CD4-positive, CD25-positive, alpha-beta regulatory T cell (primary cell): ENCODE results near the gene RFESD. TPM values are rescaled to one million over a fixed set of nuclear protein-coding genes. Genes with fewer than 3 reads are reported as not detected.
A peak's percentile ranks its signal among the peaks of the same experiment; 100 is the strongest.

Experiments used
- ATAC-seq, 2 donors: fragments of 150-1000 bp; cut with Tn5 transposase; one replicate each; pipeline ENCODE4 v1.10.0; 2021; ENCODE audit warnings: low read depth in 2 of 2, moderate number of reproducible peaks in 2 of 2, moderate library complexity in 1 of 2
- DNase-seq, 3 donors: peaks; one replicate each; pipeline versions ENCODE4 v3.0.0 to v3.0.0-alpha.2; 2012 to 2022; ENCODE audit warnings: mixed read lengths in 1 of 3
- H3K27ac ChIP-seq: one replicate; pipeline ENCODE4 v1.7.0; 2013; ENCODE audit warnings: mild to moderate bottlenecking, low read length; ENCODE audit not compliant: insufficient read depth, poor library complexity, severe bottlenecking
- H3K27me3 ChIP-seq: one replicate; pipeline ENCODE4 v1.7.0; 2013; ENCODE audit warnings: low read length; ENCODE audit not compliant: control insufficient read depth, insufficient read depth
- H3K36me3 ChIP-seq: one replicate; pipeline ENCODE4 v1.7.0; 2013; ENCODE audit warnings: mild to moderate bottlenecking, low read length, moderate library complexity; ENCODE audit not compliant: control insufficient read depth, insufficient read depth
- H3K4me1 ChIP-seq: 2 replicates; pipeline ENCODE4 v1.7.0; 2013; ENCODE audit warnings: mild to moderate bottlenecking, low read length; ENCODE audit not compliant: insufficient read depth, control insufficient read depth, poor library complexity, severe bottlenecking
- H3K4me3 ChIP-seq: one replicate; pipeline ENCODE4 v1.7.0; 2013; ENCODE audit warnings: low read depth, mild to moderate bottlenecking, low read length, moderate library complexity
- H3K9me3 ChIP-seq, 2 experiments: 1 replicate in 1 of 2; 2 replicates in 1 of 2; pipeline ENCODE4 v1.7.0; 2013; ENCODE audit warnings: low read length in 2 of 2, mild to moderate bottlenecking in 1 of 2, moderate library complexity in 1 of 2; ENCODE audit not compliant: control insufficient read depth in 2 of 2
- H3K27ac Mint-ChIP-seq, 3 donors: one replicate each; pipeline ENCODE4 v1.8.0; 2020 to 2022; ENCODE audit warnings: mild to moderate bottlenecking in 3 of 3, mixed read lengths in 3 of 3, moderate library complexity in 2 of 3
- H3K27me3 Mint-ChIP-seq: one replicate; pipeline ENCODE4 v1.8.0; 2022; ENCODE audit warnings: mild to moderate bottlenecking, mixed read lengths
- H3K36me3 Mint-ChIP-seq: one replicate; pipeline ENCODE4 v1.8.0; 2020; ENCODE audit warnings: mixed read lengths
- H3K4me1 Mint-ChIP-seq, 4 donors: one replicate each; pipeline ENCODE4 v1.8.0; 2020 to 2022; ENCODE audit warnings: mixed read lengths in 4 of 4, mild to moderate bottlenecking in 1 of 4
- H3K4me3 Mint-ChIP-seq, 4 donors: one replicate each; pipeline ENCODE4 v1.8.0; 2020 to 2022; ENCODE audit warnings: mild to moderate bottlenecking in 4 of 4, mixed read lengths in 4 of 4, moderate library complexity in 3 of 4
- H3K9me3 Mint-ChIP-seq, 7 donors: one replicate each; pipeline ENCODE4 v1.8.0; 2020 to 2022; ENCODE audit warnings: mixed read lengths in 7 of 7, mild to moderate bottlenecking in 3 of 7, moderate library complexity in 2 of 7
- polyA plus RNA-seq, 4 donors: library from polyadenylated mRNA; unstranded; fragments of 300-500 nt; fragmentation: Illumina TruSeq; gene quantifications; one replicate each; pipeline ENCODE4 v1.2.3, GENCODE V29; 2021
- total RNA-seq: library from RNA; stranded (reverse); gene quantifications from one replicate; pipeline ENCODE4 v1.2.3, GENCODE V29; 2022

RFESD gene
- total and polyA plus RNA-seq, 5 donors from 2014 or later, result 2.2 to 12.1 (median 10.0) TPM

DNA sequence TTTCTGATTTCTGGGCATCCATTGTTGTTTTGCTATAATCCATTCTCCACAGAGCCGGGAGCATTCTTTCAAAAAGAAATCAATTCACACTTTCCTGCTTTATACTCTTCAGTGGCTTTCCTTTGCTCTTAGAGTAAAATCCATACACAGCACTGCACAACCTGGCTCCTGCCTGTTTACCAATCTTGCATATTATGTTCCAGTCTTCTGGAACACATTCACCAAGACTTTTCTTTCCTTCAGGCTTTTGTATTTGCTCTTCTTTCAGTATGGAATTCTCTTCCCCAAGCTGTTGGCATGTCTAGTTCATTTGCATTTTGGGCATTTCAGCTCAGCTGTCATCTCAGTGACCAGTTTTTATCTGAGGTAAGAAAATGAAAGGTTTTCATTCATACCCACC, 6.3 kb downstream of the RFESD start:
- Mint-ChIP-seq H3K4me1 (peaks cover 0 to 12% (median 8%) of the 10 kb centered on the region in 4 donors), H3K36me3 (peaks cover 25% of the 10 kb centered on the region), H3K4me3 (no peak overlapping the region), H3K27ac (no peak overlapping the region), H3K9me3 (no peaks in the 10 kb centered on the region), H3K27me3 (no peaks in the 10 kb centered on the region)
- H3K9me3 ChIP-seq, result no peaks in the 10 kb centered on the region
- H3K27me3 ChIP-seq, result no peaks in the 10 kb centered on the region
- H3K27ac ChIP-seq, result no peak overlapping the region
- H3K4me3 ChIP-seq, result no peak overlapping the region
- no peak for ATAC-seq
- H3K4me1 ChIP-seq, result no peaks in the 10 kb centered on the region
- H3K36me3 ChIP-seq, result peaks cover 3% of the 10 kb centered on the region
- no peak for DNase-seq

DNA sequence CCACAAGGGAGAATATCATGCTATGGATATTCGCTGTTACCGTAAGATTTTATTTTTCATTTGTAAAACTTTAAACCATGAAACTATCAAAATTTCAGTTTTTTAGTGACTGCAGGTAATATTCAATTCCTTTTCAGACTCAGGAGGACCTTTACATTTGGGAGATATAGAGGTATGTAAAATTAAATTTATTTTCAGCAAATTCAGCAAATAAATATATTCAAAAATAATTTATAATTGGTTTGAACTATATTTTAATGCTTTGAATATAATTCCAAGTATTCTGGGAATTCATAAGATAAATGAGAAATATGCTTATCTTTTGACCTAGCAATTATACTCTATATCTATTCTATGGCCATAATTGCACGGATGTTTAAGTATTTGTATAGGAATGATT, 7.6 kb downstream of the RFESD start:
- H3K36me3 Mint-ChIP-seq, result peaks cover 30% of the 10 kb centered on the region
- no peak overlapping the region for H3K27ac Mint-ChIP-seq
- no peaks in the 10 kb centered on the region for H3K9me3 ChIP-seq
- ATAC-seq (no peak), DNase-seq (no peak)
- H3K4me1 Mint-ChIP-seq, result peaks cover 0 to 8% (median 4%) of the 10 kb centered on the region in 4 donors
- H3K4me3 ChIP-seq, result no peak overlapping the region
- H3K27ac ChIP-seq, result no peak overlapping the region
- H3K27me3 Mint-ChIP-seq, result no peaks in the 10 kb centered on the region
- no peak overlapping the region for H3K4me3 Mint-ChIP-seq
- H3K36me3 ChIP-seq, result peaks cover 3% of the 10 kb centered on the region
- no peaks in the 10 kb centered on the region for H3K4me1 ChIP-seq
- no peaks in the 10 kb centered on the region for H3K27me3 ChIP-seq
- H3K9me3 Mint-ChIP-seq, result no peaks in the 10 kb centered on the region

DNA sequence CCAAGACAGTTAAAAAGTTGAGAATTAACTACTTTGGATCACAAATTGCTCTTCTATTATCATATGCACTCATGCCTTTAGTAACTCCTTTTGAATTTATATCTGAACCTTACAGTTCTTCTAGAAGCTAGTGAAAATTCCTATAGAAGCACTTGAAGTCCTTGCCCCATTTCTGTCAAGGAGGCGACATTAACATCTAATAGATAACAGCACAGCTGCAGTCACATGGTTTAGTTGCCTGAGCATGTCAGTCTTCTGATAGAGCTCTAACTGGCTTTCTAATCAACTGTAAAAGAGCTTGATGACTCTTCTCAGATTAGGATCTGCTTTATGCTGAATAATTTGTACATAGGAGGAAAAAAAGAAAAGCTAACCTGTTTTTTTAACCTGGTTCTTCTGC, 9.0 kb downstream of the RFESD start:
- Histone ChIP-seq H3K27me3 (no peaks in the 10 kb centered on the region), H3K27ac (no peak overlapping the region), H3K36me3 (peaks cover 3% of the 10 kb centered on the region), H3K4me3 (no peak overlapping the region), H3K9me3 (no peaks in the 10 kb centered on the region), H3K4me1 (no peaks in the 10 kb centered on the region)
- Mint-ChIP-seq H3K4me1 (no peaks in the 10 kb centered on the region), H3K27ac (no peak overlapping the region), H3K4me3 (no peak overlapping the region), H3K27me3 (no peaks in the 10 kb centered on the region), H3K36me3 (peaks cover 31% of the 10 kb centered on the region), H3K9me3 (no peaks in the 10 kb centered on the region)
- DNase-seq, result no peak
- ATAC-seq, result no peak

DNA sequence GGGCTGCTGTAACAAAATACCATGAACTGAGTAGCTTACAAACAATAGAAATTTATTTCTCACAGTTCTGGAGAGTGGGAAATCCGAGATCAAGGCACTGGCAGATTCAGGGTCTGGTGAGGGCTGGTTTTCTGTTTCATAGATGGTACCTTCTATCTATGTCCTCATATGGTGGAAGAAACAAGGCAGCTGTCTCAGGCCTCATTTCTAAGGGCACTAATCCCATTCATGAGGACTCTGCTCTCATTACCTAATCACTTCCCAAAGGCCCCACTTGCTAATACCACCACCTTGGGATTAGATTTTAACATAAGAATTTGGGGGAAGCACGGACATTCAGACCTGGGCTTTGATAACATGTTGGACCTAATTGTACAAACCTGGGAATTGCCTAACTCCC, 13.5 kb downstream of the RFESD start:
- Histone ChIP-seq H3K36me3 (no peaks in the 10 kb centered on the region), H3K9me3 (no peaks in the 10 kb centered on the region), H3K4me1 (peaks cover 3% of the 10 kb centered on the region), H3K27ac (no peak overlapping the region), H3K27me3 (no peaks in the 10 kb centered on the region), H3K4me3 (no peak overlapping the region)
- DNase-seq (no peak), ATAC-seq (no peak)
- H3K4me3 Mint-ChIP-seq, result no peak overlapping the region
- H3K4me1 Mint-ChIP-seq, result peaks cover 0 to 3% (median 2%) of the 10 kb centered on the region in 4 donors
- H3K36me3 Mint-ChIP-seq, result peaks cover 16% of the 10 kb centered on the region
- H3K9me3 Mint-ChIP-seq, result no peaks in the 10 kb centered on the region
- H3K27me3 Mint-ChIP-seq, result no peaks in the 10 kb centered on the region
- no peak overlapping the region for H3K27ac Mint-ChIP-seq

DNA sequence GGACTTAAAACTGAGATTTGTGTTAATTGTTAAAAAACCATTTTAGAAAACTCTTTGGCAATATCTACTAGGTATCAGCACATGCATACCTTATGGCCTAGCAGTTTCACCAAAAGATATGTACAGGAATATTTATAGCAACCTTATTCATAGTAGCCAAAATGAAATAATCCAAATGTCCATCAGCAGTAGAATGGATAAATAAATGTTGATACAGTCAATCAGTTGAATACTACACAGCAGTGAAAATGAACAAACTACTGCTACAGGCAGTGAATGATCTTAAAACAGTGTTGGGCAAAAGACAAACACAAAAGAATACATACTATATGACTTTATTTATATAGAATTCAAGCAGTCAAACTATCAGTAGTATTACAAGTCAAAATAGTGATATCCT, 16.4 kb downstream of the RFESD start:
- Histone ChIP-seq H3K36me3 (no peaks in the 10 kb centered on the region), H3K9me3 (no peaks in the 10 kb centered on the region), H3K4me1 (peaks cover 3% of the 10 kb centered on the region), H3K27me3 (no peaks in the 10 kb centered on the region), H3K27ac (no peak overlapping the region), H3K4me3 (no peak overlapping the region)
- Mint-ChIP-seq H3K27me3 (no peaks in the 10 kb centered on the region), H3K4me1 (peaks cover 0 to 3% (median 2%) of the 10 kb centered on the region in 4 donors), H3K36me3 (peaks cover 7% of the 10 kb centered on the region), H3K4me3 (no peak overlapping the region), H3K9me3 (no peaks in the 10 kb centered on the region), H3K27ac (no peak overlapping the region)
- ATAC-seq (no peak), DNase-seq (no peak)

DNA sequence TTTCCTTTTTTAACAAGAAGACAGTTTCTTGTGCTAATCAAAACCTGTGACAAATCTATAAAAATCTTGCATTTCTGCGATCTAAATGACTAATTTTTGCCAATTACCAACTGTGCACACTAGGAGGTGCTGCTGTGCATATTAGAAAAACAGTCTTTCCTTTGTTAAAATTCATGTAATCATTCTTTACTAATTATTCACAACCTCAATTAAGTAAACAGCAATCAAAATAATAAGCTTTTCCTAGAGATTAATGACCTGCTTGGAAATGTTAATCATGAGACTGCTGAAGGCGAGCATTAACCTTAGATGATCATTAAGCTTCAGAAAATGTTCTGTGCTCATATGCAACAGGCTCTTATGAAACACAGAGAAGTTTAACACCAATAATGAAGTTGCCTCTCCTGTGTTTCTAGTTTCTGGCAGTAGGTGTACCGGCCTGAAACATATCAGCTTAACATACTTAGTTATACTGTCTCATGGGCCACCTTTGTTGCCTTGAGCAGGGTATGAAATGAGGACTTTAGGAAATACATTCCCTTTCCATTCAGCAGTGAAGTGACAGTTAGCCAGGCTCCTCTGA, 17.7 kb downstream of the RFESD start:
- no peak overlapping the region for H3K4me3 Mint-ChIP-seq

DNA sequence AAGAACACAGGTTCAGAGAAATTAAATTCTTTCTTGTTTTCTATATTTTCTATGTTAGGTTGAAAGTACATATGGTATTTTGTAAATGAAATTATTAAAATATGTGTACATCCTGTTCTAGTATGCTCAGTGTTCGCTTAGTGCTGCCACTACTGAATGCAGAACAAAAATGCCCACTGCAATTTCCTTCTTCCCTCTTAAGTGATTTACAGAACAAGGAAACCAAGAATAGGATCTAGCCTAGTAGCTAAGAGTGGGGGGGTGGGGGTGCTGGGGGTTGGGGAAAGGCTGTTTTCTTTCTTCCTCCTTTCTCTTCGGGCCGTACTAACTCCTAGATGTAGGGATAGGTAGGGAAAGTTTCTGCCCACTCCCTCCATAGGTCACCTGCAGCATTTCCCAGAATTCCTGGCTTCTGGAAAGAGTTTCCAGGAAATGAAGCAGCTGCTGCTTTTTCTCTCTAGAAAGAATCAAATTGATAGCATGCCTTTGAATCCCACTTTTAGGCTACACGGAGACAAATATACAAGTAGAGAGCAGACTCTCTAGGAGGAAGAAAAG, 20.6 kb downstream of the RFESD start:
- Mint-ChIP-seq H3K4me1 (peaks cover 0 to 3% (median 2%) of the 10 kb centered on the region in 4 donors), H3K4me3 (no peak overlapping the region)
- H3K4me3 ChIP-seq, result no peak overlapping the region

More for the DNA sequence above, 17.7 kb downstream of the RFESD start:
- Histone ChIP-seq H3K4me1 (peaks cover 3% of the 10 kb centered on the region), H3K27ac (no peak overlapping the region), H3K27me3 (no peaks in the 10 kb centered on the region), H3K36me3 (no peaks in the 10 kb centered on the region), H3K9me3 (no peaks in the 10 kb centered on the region), H3K4me3 (no peak overlapping the region)
- H3K36me3 Mint-ChIP-seq, result peaks cover under 1% of the 10 kb centered on the region
- no peaks in the 10 kb centered on the region for H3K9me3 Mint-ChIP-seq
- H3K4me1 Mint-ChIP-seq, result peaks cover 0 to 3% (median 2%) of the 10 kb centered on the region in 4 donors
- no peaks in the 10 kb centered on the region for H3K27me3 Mint-ChIP-seq
- H3K27ac Mint-ChIP-seq, result no peak overlapping the region
- DNase-seq (peak in 2 of 3 donors; percentile 36 to 57), ATAC-seq (peak in 1 of 2 donors; percentile 37)

DNA sequence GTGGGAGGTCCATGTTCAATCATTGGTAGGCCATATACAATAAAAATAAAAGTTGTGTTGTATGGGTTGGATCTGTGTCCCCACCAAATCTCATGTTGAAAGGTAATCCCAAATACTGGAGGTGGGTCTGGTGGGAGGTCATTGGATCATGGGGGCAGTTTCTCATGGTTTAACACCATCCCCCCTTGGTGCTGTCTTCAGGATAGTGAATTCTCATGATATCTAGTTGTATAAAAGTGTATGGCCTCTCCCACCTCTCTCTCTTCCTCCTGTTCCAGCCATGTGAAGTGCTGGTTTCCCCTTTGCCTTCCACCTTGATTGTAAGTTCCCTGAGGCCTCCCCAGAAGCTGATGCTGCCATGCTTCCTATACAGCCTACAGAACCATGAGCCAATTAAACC, 21.1 kb downstream of the RFESD start:
- no peak for DNase-seq
- H3K27me3 ChIP-seq, result peaks cover 2% of the 10 kb centered on the region
- no peaks in the 10 kb centered on the region for H3K36me3 Mint-ChIP-seq
- H3K9me3 Mint-ChIP-seq, result no peaks in the 10 kb centered on the region
- ATAC-seq, result no peak
- no peak overlapping the region for H3K27ac Mint-ChIP-seq
- no peaks in the 10 kb centered on the region for H3K9me3 ChIP-seq
- no peaks in the 10 kb centered on the region for H3K36me3 ChIP-seq
- peaks cover 0 to 3% (median 2%) of the 10 kb centered on the region in 4 donors for H3K4me1 Mint-ChIP-seq
- no peaks in the 10 kb centered on the region for H3K27me3 Mint-ChIP-seq
- no peak overlapping the region for H3K27ac ChIP-seq
- H3K4me3 ChIP-seq, result no peak overlapping the region
- H3K4me1 ChIP-seq, result peaks cover 3% of the 10 kb centered on the region
- H3K4me3 Mint-ChIP-seq, result no peak overlapping the region

More for the DNA sequence above, 20.6 kb downstream of the RFESD start:
- Mint-ChIP-seq H3K9me3 (no peaks in the 10 kb centered on the region), H3K27me3 (no peaks in the 10 kb centered on the region), H3K27ac (no peak overlapping the region), H3K36me3 (no peaks in the 10 kb centered on the region)
- Histone ChIP-seq H3K27ac (no peak overlapping the region), H3K9me3 (no peaks in the 10 kb centered on the region), H3K36me3 (no peaks in the 10 kb centered on the region), H3K27me3 (no peaks in the 10 kb centered on the region), H3K4me1 (peaks cover 3% of the 10 kb centered on the region)
- no peak for ATAC-seq
- no peak for DNase-seq
